22Rv1 (cell line): ENCODE results near the gene FBXL2.

Experiments used
- ZFX ChIP-seq: fragments of 450-650 bp; IDR thresholded peaks from 2 replicates; pipeline ENCODE4 v1.6.1; 2017; ENCODE audit warnings: antibody characterized with exemption, borderline replicate concordance
- TF ChIP-seq, protein P1 (sequence below): fragments of 450-650 bp; IDR thresholded peaks from 2 replicates; pipeline ENCODE4 v1.5.1; 2017; ENCODE audit warnings: mild to moderate bottlenecking

DNA sequence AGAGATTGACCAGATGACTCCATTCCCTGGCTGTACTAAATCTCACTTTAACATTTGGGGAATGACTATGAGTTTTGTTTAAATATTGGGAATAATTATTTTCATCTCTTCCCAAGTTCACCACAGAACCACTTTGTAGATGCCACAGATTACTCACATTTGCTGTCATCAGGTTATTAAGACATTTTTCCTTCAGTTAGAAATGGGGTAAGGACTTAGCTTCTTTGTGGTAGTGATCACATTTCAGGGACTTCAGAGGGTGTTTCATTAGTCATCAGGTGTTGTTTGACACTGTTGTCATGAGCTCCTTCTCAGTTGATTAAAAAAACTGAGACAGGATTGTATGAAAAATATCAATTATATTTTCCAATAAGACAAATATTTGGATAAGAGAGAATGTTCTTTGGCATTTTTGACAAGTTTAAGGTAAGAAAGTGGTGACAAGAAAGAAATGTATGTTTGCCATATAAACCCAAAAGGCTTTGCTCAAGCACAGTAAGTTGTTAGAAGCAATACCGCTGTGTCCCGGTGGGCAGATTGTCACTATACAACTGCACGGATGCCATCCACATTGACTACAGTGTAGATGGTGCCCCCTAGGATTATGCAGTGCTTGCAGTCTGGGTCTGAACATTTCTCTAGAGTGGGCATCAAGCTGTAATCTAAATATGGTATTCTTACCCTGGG lies 22.3 kb downstream of the FBXL2 start:
- TF ChIP-seq, protein P1, sequence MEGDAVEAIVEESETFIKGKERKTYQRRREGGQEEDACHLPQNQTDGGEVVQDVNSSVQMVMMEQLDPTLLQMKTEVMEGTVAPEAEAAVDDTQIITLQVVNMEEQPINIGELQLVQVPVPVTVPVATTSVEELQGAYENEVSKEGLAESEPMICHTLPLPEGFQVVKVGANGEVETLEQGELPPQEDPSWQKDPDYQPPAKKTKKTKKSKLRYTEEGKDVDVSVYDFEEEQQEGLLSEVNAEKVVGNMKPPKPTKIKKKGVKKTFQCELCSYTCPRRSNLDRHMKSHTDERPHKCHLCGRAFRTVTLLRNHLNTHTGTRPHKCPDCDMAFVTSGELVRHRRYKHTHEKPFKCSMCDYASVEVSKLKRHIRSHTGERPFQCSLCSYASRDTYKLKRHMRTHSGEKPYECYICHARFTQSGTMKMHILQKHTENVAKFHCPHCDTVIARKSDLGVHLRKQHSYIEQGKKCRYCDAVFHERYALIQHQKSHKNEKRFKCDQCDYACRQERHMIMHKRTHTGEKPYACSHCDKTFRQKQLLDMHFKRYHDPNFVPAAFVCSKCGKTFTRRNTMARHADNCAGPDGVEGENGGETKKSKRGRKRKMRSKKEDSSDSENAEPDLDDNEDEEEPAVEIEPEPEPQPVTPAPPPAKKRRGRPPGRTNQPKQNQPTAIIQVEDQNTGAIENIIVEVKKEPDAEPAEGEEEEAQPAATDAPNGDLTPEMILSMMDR: no peak
- TF ChIP-seq ZFX: no peak
